ENCODE data around the gene DOK3. TPM values are rescaled to one million over a fixed set of nuclear protein-coding genes. Genes with fewer than 3 reads are reported as not detected.

DOK3 gene
- total RNA-seq, 1 experiment from 2014 or later: 8.0 TPM

DNA sequence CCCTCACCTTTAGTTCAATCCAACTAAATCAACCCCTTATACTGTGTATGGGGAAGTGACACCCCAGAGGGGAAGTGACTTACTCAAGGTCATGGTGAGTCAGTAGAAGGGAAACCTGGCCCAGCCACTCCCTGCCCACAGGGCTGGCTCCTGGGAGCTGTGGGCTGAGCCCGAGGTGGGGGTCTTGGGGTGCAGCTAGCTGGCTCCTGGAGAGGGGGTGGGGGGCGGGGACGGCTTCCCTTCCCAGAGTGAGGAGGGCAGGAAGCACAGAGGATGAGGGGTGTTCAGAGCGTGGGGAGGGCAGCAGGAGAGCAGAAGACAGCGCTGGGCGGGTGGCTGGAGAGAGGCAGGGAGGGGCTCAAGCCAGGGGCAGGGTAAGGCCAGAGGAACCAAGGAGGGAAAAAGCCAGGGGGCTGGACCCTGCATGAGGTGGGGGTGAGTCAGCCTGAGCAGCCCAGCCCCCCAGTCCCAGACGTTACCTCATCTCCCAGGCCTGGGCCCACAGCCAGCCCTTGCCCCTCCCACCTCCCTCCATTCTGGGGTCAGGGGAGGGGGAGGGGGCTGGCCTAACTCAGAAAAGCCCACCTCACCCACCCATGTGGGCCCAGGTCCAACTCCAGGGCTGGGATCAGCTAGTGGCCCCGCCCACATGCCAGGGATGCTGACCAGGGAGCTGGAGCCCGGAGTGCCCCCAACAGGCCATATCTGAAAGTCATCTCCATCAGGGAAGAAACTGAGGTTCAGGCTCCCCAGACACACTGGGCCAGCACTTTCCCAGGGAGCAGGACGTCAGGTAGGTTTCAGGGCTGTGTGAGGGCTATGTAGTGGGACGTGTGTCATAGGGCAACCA is 15.1 kb downstream of the DOK3 start:
- ATAC-seq (peak; percentile 33), DNase-seq (ENCODE audit: low read depth, low spot score) (peak; percentile 49)
- Histone ChIP-seq H2AFZ (ENCODE audit: low read depth, low read length, poor library complexity, severe bottlenecking) (no peak overlapping the region), H3K9ac (ENCODE audit: low read length) (peak overlapping the region; percentile 94), H3K9me2 (ENCODE audit: insufficient read depth) (no peaks in the 10 kb centered on the region), H3K9me3 (ENCODE audit: control insufficient read depth in 1 of 2, insufficient read depth in 1 of 2, low read depth in 1 of 2, low read length in 2 of 2) (no peaks in the 10 kb centered on the region), H3K27ac (ENCODE audit: low read depth, low read length) (peak overlapping the region; percentile 96), H3K27me3 (ENCODE audit: insufficient read depth, low read length) (no peaks in the 10 kb centered on the region), H3K79me2 (ENCODE audit: insufficient read depth, low read length) (peaks cover 63% of the 10 kb centered on the region), H3K4me1 (ENCODE audit: control insufficient read depth in 1 of 2, insufficient read depth in 2 of 2, low read length in 2 of 2) (peaks cover 35 to 69% of the 10 kb centered on the region in 2 experiments), H3K36me3 (ENCODE audit: control insufficient read depth in 1 of 2, insufficient read depth in 2 of 2, low read length in 2 of 2) (peaks cover 2 to 23% of the 10 kb centered on the region in 2 experiments; a peak in 3 of 4 replicates), H3K4me2 (ENCODE audit: low read length) (peak overlapping the region; percentile 99), H3K4me3 (replicated peaks in 1 of 2; ENCODE audit: low read depth in 1 of 2, low read length in 2 of 2) (peak overlapping the region; percentile 88 to 89), H4K20me1 (ENCODE audit: insufficient read depth) (peaks cover 11% of the 10 kb centered on the region; the same call in 1 of the 2 replicates)
- BruUV-seq (replicated peaks): no TSS peak
- POLR2A ChIA-PET: interaction anchor here (1.3 to 6.4 kb wide), 7 partner anchors 9 to 92 kb away, joined by 3 to 54 read pairs (median 9); no protein-coding TSS in a partner anchor
- CTCF ChIA-PET: interaction anchor here (0.9 to 4.1 kb wide), 13 partner anchors 12 to 185 kb away, joined by 3 to 28 read pairs (median 7); no protein-coding TSS in a partner anchor
- TF ChIP-seq, protein P1, sequence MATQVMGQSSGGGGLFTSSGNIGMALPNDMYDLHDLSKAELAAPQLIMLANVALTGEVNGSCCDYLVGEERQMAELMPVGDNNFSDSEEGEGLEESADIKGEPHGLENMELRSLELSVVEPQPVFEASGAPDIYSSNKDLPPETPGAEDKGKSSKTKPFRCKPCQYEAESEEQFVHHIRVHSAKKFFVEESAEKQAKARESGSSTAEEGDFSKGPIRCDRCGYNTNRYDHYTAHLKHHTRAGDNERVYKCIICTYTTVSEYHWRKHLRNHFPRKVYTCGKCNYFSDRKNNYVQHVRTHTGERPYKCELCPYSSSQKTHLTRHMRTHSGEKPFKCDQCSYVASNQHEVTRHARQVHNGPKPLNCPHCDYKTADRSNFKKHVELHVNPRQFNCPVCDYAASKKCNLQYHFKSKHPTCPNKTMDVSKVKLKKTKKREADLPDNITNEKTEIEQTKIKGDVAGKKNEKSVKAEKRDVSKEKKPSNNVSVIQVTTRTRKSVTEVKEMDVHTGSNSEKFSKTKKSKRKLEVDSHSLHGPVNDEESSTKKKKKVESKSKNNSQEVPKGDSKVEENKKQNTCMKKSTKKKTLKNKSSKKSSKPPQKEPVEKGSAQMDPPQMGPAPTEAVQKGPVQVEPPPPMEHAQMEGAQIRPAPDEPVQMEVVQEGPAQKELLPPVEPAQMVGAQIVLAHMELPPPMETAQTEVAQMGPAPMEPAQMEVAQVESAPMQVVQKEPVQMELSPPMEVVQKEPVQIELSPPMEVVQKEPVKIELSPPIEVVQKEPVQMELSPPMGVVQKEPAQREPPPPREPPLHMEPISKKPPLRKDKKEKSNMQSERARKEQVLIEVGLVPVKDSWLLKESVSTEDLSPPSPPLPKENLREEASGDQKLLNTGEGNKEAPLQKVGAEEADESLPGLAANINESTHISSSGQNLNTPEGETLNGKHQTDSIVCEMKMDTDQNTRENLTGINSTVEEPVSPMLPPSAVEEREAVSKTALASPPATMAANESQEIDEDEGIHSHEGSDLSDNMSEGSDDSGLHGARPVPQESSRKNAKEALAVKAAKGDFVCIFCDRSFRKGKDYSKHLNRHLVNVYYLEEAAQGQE (IDR thresholded peaks at IDR 0.05; ENCODE audit: low read depth): no peak
- TF ChIP-seq, protein P2, sequence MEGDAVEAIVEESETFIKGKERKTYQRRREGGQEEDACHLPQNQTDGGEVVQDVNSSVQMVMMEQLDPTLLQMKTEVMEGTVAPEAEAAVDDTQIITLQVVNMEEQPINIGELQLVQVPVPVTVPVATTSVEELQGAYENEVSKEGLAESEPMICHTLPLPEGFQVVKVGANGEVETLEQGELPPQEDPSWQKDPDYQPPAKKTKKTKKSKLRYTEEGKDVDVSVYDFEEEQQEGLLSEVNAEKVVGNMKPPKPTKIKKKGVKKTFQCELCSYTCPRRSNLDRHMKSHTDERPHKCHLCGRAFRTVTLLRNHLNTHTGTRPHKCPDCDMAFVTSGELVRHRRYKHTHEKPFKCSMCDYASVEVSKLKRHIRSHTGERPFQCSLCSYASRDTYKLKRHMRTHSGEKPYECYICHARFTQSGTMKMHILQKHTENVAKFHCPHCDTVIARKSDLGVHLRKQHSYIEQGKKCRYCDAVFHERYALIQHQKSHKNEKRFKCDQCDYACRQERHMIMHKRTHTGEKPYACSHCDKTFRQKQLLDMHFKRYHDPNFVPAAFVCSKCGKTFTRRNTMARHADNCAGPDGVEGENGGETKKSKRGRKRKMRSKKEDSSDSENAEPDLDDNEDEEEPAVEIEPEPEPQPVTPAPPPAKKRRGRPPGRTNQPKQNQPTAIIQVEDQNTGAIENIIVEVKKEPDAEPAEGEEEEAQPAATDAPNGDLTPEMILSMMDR (IDR thresholded peaks at IDR 0.05 in 2 of 3, conservative IDR thresholded peaks at IDR 0.05 in 1 of 3; ENCODE audit: borderline replicate concordance in 1 of 3, insufficient read depth in 1 of 3, low read depth in 2 of 3, low read length in 2 of 3): peak in 2 of 3 experiments; percentile 39 to 45; a peak in 4 of 6 replicates
- TF ChIP-seq YY1 (IDR thresholded peaks at IDR 0.05; ENCODE audit: extremely low read depth, insufficient replicate concordance, low read depth, low read length): peak; percentile 11
- no peak for TF ChIP-seq ZFX (IDR thresholded peaks at IDR 0.05)
- no peak for TF ChIP-seq CEBPB (IDR thresholded peaks at IDR 0.05; ENCODE audit: low read depth)
- RAD21 ChIA-PET (ENCODE audit: low non-redundant PET in 1 of 2, low total read pairs in 2 of 2, uncharacterized antibody in 2 of 2, unreplicated experiment in 2 of 2): interaction anchor here in 1 of 2 experiments (0.6 kb wide), 1 partner anchor 18 kb away, joined by 3 read pairs; no protein-coding TSS in a partner anchor
- intact Hi-C loops (cut with micrococcal nuclease): loop anchor here (5.0 kb wide), 3 partner anchors 92 to 182 kb away; partner anchors contain the start of genes B4GALT7, MXD3 and PFN3
